IMR-90 (cell line): ENCODE measurements around the gene CTTN. TPM values are rescaled to one million over a fixed set of nuclear protein-coding genes. Genes with fewer than 3 reads are reported as not detected.

Experiments
- ATAC-seq: fragments of 200-7000 bp; cut with Tn5 transposase; 2 replicates; pipeline ENCODE4 v1.9.1; 2020; ENCODE audit warnings: low read depth, mild to moderate bottlenecking, moderate library complexity
- BruUV-seq: library from RNA; stranded (reverse); fragments of 400-500 nt; replicated peaks from 2 replicates; lab custom pipeline; 2021; lab: Mats Ljungman, UMichigan
- CTCF ChIA-PET: fragments of 300-600 bp; formaldehyde crosslinking; extraction: SDS; loops from one replicate; lab custom pipeline; 2021; ENCODE audit warnings: antibody characterized with exemption; lab: Yijun Ruan, JAX
- POLR2A ChIA-PET: fragments of 300-600 bp; sonication (Branson Sonifier 250); formaldehyde crosslinking; loops from one replicate; lab custom pipeline; 2022; ENCODE audit warnings: antibody characterized with exemption; ENCODE audit not compliant: unreplicated experiment; lab: Charles Lee
- DNase-seq: peaks from one replicate; pipeline ENCODE4 v3.0.0; 2013
- H2AFZ ChIP-seq: replicated peaks from 2 replicates; pipeline ENCODE3; 2013; ENCODE audit warnings: low read length, mild to moderate bottlenecking; ENCODE audit not compliant: poor library complexity
- H2AK5ac ChIP-seq: 2 replicates; pipeline ENCODE4 v1.6.1; 2013; ENCODE audit warnings: low read depth, low read length, inconsistent platforms
- H2AK9ac ChIP-seq: replicated peaks from 2 replicates; pipeline ENCODE3; 2013; ENCODE audit warnings: mild to moderate bottlenecking, low read depth, low read length, moderate library complexity; ENCODE audit not compliant: poor library complexity
- H2BK120ac ChIP-seq: 2 replicates; pipeline ENCODE4 v1.6.1; 2013; ENCODE audit warnings: low read depth, low read length, inconsistent platforms
- H2BK15ac ChIP-seq: 3 replicates; pipeline ENCODE4 v1.6.1; 2013; ENCODE audit warnings: low read depth, low read length, inconsistent platforms
- H2BK20ac ChIP-seq: 2 replicates; pipeline ENCODE4 v1.6.1; 2013; ENCODE audit warnings: low read depth, mild to moderate bottlenecking, inconsistent platforms, low read length, moderate library complexity
- H2BK5ac ChIP-seq: 2 replicates; pipeline ENCODE4 v1.6.1; 2013; ENCODE audit warnings: mild to moderate bottlenecking, low read depth, low read length, inconsistent platforms; ENCODE audit not compliant: poor library complexity, severe bottlenecking
- H3K14ac ChIP-seq: replicated peaks from 2 replicates; pipeline ENCODE4 v1.6.1; 2013; ENCODE audit warnings: low read depth, low read length, inconsistent platforms
- H3K18ac ChIP-seq: 2 replicates; pipeline ENCODE4 v1.6.1; 2013; ENCODE audit warnings: low read depth, low read length, control low read depth
- H3K23ac ChIP-seq: 2 replicates; pipeline ENCODE4 v1.6.1; 2013; ENCODE audit warnings: low read depth, low read length, inconsistent platforms
- H3K27ac ChIP-seq: 2 replicates; pipeline ENCODE4 v1.5.1; 2013; ENCODE audit warnings: mild to moderate bottlenecking, control low read depth, low read length; ENCODE audit not compliant: insufficient read depth
- H3K27me3 ChIP-seq: 2 replicates; pipeline ENCODE4 v1.6.1; 2013; ENCODE audit warnings: low read length; ENCODE audit not compliant: control insufficient read depth, insufficient read depth
- H3K36me3 ChIP-seq: 2 replicates; pipeline ENCODE4 v1.6.1; 2013; ENCODE audit warnings: low read length, mixed read lengths; ENCODE audit not compliant: control insufficient read depth, insufficient read depth
- H3K4ac ChIP-seq: 2 replicates; pipeline ENCODE4 v1.6.1; 2013; ENCODE audit warnings: low read depth, low read length, inconsistent platforms
- H3K4me1 ChIP-seq: 2 replicates; pipeline ENCODE4 v1.6.1; 2013; ENCODE audit warnings: low read length, mixed read lengths; ENCODE audit not compliant: control insufficient read depth, insufficient read depth
- H3K4me2 ChIP-seq: 2 replicates; pipeline ENCODE4 v1.6.1; 2013; ENCODE audit warnings: low read depth, mild to moderate bottlenecking, control low read depth, low read length, moderate library complexity
- H3K4me3 ChIP-seq: 2 replicates; pipeline ENCODE4 v1.5.1; 2013; ENCODE audit warnings: low read depth, mild to moderate bottlenecking, control low read depth, low read length, moderate library complexity; ENCODE audit not compliant: insufficient read depth
- H3K56ac ChIP-seq: 2 replicates; pipeline ENCODE4 v1.6.1; 2013; ENCODE audit warnings: low read length, inconsistent platforms; ENCODE audit not compliant: insufficient read depth; ENCODE audit errors: extremely low read depth
- H3K79me1 ChIP-seq, 2 experiments: 2 replicates each; pipeline ENCODE4 v1.6.1; 2013; ENCODE audit warnings: low read length in 2 of 2, inconsistent platforms in 1 of 2, low read depth in 1 of 2
- H3K9ac ChIP-seq: 2 replicates; pipeline ENCODE4 v1.6.1; 2013; ENCODE audit warnings: low read depth, low read length, control low read depth
- H3K9me1 ChIP-seq: 2 replicates; pipeline ENCODE4 v1.6.1; 2013; ENCODE audit warnings: low read length, inconsistent platforms; ENCODE audit not compliant: insufficient read depth
- H3K9me3 ChIP-seq: 2 replicates; pipeline ENCODE4 v1.6.1; 2013; ENCODE audit warnings: low read length; ENCODE audit not compliant: control insufficient read depth, insufficient read depth
- H4K20me1 ChIP-seq: 2 replicates; pipeline ENCODE4 v1.6.1; 2013; ENCODE audit warnings: low read length, inconsistent platforms; ENCODE audit not compliant: insufficient read depth
- H4K5ac ChIP-seq: 2 replicates; pipeline ENCODE4 v1.6.1; 2013; ENCODE audit warnings: mild to moderate bottlenecking, low read depth, low read length, control low read depth
- H4K8ac ChIP-seq, 2 experiments: 2 replicates each; pipeline ENCODE4 v1.6.1; 2013; ENCODE audit warnings: low read depth in 2 of 2, low read length in 2 of 2, control low read depth in 1 of 2, inconsistent platforms in 1 of 2
- H4K91ac ChIP-seq: 2 replicates; pipeline ENCODE4 v1.6.1; 2013; ENCODE audit warnings: low read depth, low read length, inconsistent platforms; ENCODE audit not compliant: insufficient read depth
- BHLHE40 ChIP-seq: fragments of 150-350 bp; IDR thresholded peaks from 2 replicates; pipeline ENCODE4 v1.6.1; 2016; ENCODE audit warnings: mild to moderate bottlenecking, low read depth, low read length
- CEBPB ChIP-seq: IDR thresholded peaks from 2 replicates; pipeline ENCODE4 v1.6.1; 2012; ENCODE audit warnings: low read depth, low read length, improper control_type of control experiment
- CHD1 ChIP-seq: IDR thresholded peaks from 2 replicates; pipeline ENCODE4 v1.6.1; 2012; ENCODE audit warnings: low read depth, low read length, improper control_type of control experiment
- CTCF ChIP-seq: conservative IDR thresholded peaks from 2 replicates; pipeline ENCODE4 v1.5.1; 2012; ENCODE audit warnings: mild to moderate bottlenecking, low read depth, low read length, improper control_type of control experiment
- ELK1 ChIP-seq: fragments of 150-350 bp; IDR thresholded peaks from 2 replicates; pipeline ENCODE4 v1.6.1; 2016; ENCODE audit warnings: low read depth, mild to moderate bottlenecking, low read length, moderate library complexity, borderline replicate concordance
- FOS ChIP-seq: fragments of 150-350 bp; IDR thresholded peaks from 2 replicates; pipeline ENCODE4 v1.6.1; 2016; ENCODE audit warnings: low read depth, low read length
- MAFK ChIP-seq: IDR thresholded peaks from 2 replicates; pipeline ENCODE4 v1.6.1; 2012; ENCODE audit warnings: low read depth, low read length, improper control_type of control experiment
- MAZ ChIP-seq: IDR thresholded peaks from 2 replicates; pipeline ENCODE4 v1.6.1; 2012; ENCODE audit warnings: low read depth, mild to moderate bottlenecking, low read length, improper control_type of control experiment, moderate library complexity, borderline replicate concordance
- MXI1 ChIP-seq: IDR thresholded peaks from 2 replicates; pipeline ENCODE4 v1.6.1; 2012; ENCODE audit warnings: low read depth, mild to moderate bottlenecking, low read length, moderate library complexity, borderline replicate concordance
- RAD21 ChIP-seq: IDR thresholded peaks from 2 replicates; pipeline ENCODE4 v1.6.1; 2012; ENCODE audit warnings: low read length, improper control_type of control experiment
- RCOR1 ChIP-seq: IDR thresholded peaks from 2 replicates; pipeline ENCODE4 v1.6.1; 2012; ENCODE audit warnings: mild to moderate bottlenecking, low read length, improper control_type of control experiment; ENCODE audit not compliant: insufficient replicate concordance
- RFX5 ChIP-seq: IDR thresholded peaks from 2 replicates; pipeline ENCODE4 v1.8.0; 2012; ENCODE audit warnings: low read depth, mild to moderate bottlenecking, low read length, moderate library complexity
- USF2 ChIP-seq: fragments of 150-350 bp; IDR thresholded peaks from 2 replicates; pipeline ENCODE4 v1.6.1; 2017; ENCODE audit warnings: mild to moderate bottlenecking, antibody characterized with exemption, low read length, low read depth
- WGBS, 2 experiments: methylation state at CpG; one replicate each; pipeline versions ENCODE4 v1.1.5 to v1.1.7; 2013; ENCODE audit warnings: missing lambda C conversion rate in 2 of 2; ENCODE audit not compliant: insufficient read length in 1 of 2; ENCODE audit errors: extremely low coverage in 2 of 2; 5-methylcytosine and 5-hydroxymethylcytosine counted together
- dilution Hi-C: fragments of 300-500 bp; cut with HindIII; formaldehyde crosslinking; loops from one replicate; pipeline ENCODE4 v1.14.3; 2018; ENCODE audit warnings: low sequenced_read_pairs; ENCODE audit not compliant: unreplicated experiment
- in situ Hi-C: fragments of 300-500 bp; cut with MboI; formaldehyde crosslinking; loops from 3 replicates; pipeline ENCODE4 v1.14.3; 2019; ENCODE audit warnings: low sequenced_read_pairs, inconsistent platforms, mixed read lengths
- intact Hi-C: fragments of 100-400 bp; cut with micrococcal nuclease; formaldehyde crosslinking; loops from 2 replicates; pipeline ENCODE4 v1.10.0; 2022
- polyA plus RNA-seq, 3 experiments: library from polyadenylated mRNA; depleted of rRNA; stranded (reverse); fragments of >200 nt; gene quantifications; 2 replicates each; pipeline ENCODE4 v1.2.3, GENCODE V29; 2012; ENCODE audit warnings: low replicate concordance in 1 of 3
- total RNA-seq: library from RNA; depleted of rRNA; stranded (reverse); fragments of >200 nt; gene quantifications from 2 replicates; pipeline ENCODE4 v1.2.3, GENCODE V29; 2012

Gene CTTN
- total and polyA plus RNA-seq, 2 of the 4 experiments (the other 2 are of a cell fraction): 287 to 296 TPM

GRCh38 chr11:70383664-70384565, 14.4 kb upstream of the CTTN start:
- no peak for ATAC-seq
- Histone ChIP-seq H3K4me2 (no peak overlapping the region), H3K23ac (peak overlapping the region; percentile 68; the same call in 1 of the 2 replicates), H4K91ac (peak overlapping the region; percentile 61; the same call in 1 of the 2 replicates), H3K4ac (peak overlapping the region; percentile 56), H4K20me1 (peaks cover 6% of the 10 kb centered on the region), H3K56ac (no peak overlapping the region), H3K36me3 (peaks cover 15% of the 10 kb centered on the region), H3K27me3 (no peaks in the 10 kb centered on the region), H2BK120ac (peak overlapping the region; percentile 57), H2AK5ac (no peak overlapping the region), H3K79me1 (peaks cover 12 to 64% of the 10 kb centered on the region in 2 experiments), H2AFZ (no peak overlapping the region), H2BK20ac (0 out of 2 replicates have a peak overlapping the region, but pooled peaks have one; percentile 44), H3K9ac (no peak overlapping the region), H4K5ac (peak overlapping the region; percentile 54), H3K27ac (peak overlapping the region; percentile 52; the same call in 1 of the 2 replicates), H3K18ac (peak overlapping the region; percentile 58), H3K9me3 (no peaks in the 10 kb centered on the region), H3K4me1 (peaks cover 18% of the 10 kb centered on the region), H2BK5ac (peak overlapping the region; percentile 97), H3K9me1 (peaks cover 20% of the 10 kb centered on the region), H2BK15ac (no peak overlapping the region), H2AK9ac (no peak overlapping the region), H4K8ac (peak overlapping the region in 1 of 2 experiments; percentile 73; a peak in 2 of 4 replicates), H3K14ac (0 out of 2 replicates have a peak overlapping the region, but pooled peaks have one; percentile 48), H3K4me3 (no peak overlapping the region)
- no CpG with 5 or more reads among the region's 11 CpGs for WGBS, 2 experiments
- intact Hi-C loops (no loop called here), in situ Hi-C loops (no loop called here), dilution Hi-C loops (no loop called here)
- BruUV-seq: TSS peak; percentile 83
- ChIA-PET POLR2A (no interaction called here), CTCF (interaction anchor here (0.6 to 1.4 kb wide), 2 partner anchors 18 to 32 kb away, joined by 3 to 4 read pairs; no protein-coding TSS in a partner anchor)
- DNase-seq: no peak
- TF ChIP-seq USF2 (no peak), MAFK (no peak), CTCF (no peak), RFX5 (no peak), ELK1 (no peak), MAZ (no peak), CEBPB (no peak), FOS (no peak), RAD21 (no peak), CHD1 (no peak), MXI1 (no peak), BHLHE40 (no peak), RCOR1 (no peak)
